IPS-NIHi11 (cell line): ENCODE measurements around the gene MLXIP.
"Not testable (repeated sequence)": the region's sequence is repeated elsewhere in the genome, so short reads cannot be mapped to it uniquely, and the experiment has no call there.

Experiments used
- DNase-seq: peaks from one replicate; pipeline ENCODE4 v3.0.0; 2012; ENCODE audit warnings: mixed read lengths, low spot score

The MLXIP gene

GRCh38 chr12:122096014-122096413, 17.5 kb downstream of the MLXIP start:
- no peak for DNase-seq

- no peak for DNase-seq
Observed at GRCh38 chr12:122096591-122097149, 18.1 kb downstream of the MLXIP start.

- DNase-seq: no peak
Observed at GRCh38 chr12:122097584-122097926, 19.0 kb downstream of the MLXIP start.

- no peak for DNase-seq
Observed at GRCh38 chr12:122097927-122098756, 19.6 kb downstream of the MLXIP start.

- DNase-seq: no peak
Observed at GRCh38 chr12:122099280-122099749, 20.8 kb downstream of the MLXIP start.

- DNase-seq: no peak
Observed at GRCh38 chr12:122099856-122100255, 21.3 kb downstream of the MLXIP start.

GRCh38 chr12:122100568-122100967, 22.0 kb downstream of the MLXIP start:
- no peak for DNase-seq

GRCh38 chr12:122102331-122102730, 23.8 kb downstream of the MLXIP start:
- no peak for DNase-seq

- no peak for DNase-seq
Observed at GRCh38 chr12:122104844-122105243, 26.3 kb downstream of the MLXIP start.

GRCh38 chr12:122105496-122105895, 26.9 kb downstream of the MLXIP start:
- DNase-seq: not testable (repeated sequence)

GRCh38 chr12:122106843-122107242, 28.3 kb downstream of the MLXIP start:
- no peak for DNase-seq

GRCh38 chr12:122107261-122107660, 28.7 kb downstream of the MLXIP start:
- DNase-seq: no peak

GRCh38 chr12:122111089-122111641, 32.6 kb downstream of the MLXIP start:
- DNase-seq: no peak

GRCh38 chr12:122116707-122117535, 38.4 kb downstream of the MLXIP start:
- no peak for DNase-seq

- DNase-seq: no peak
Observed at GRCh38 chr12:122117979-122118378, 39.4 kb downstream of the MLXIP start.

GRCh38 chr12:122121341-122121740, 42.8 kb downstream of the MLXIP start:
- DNase-seq: not testable (repeated sequence)

- DNase-seq: no peak
Observed at GRCh38 chr12:122121745-122122144, 43.2 kb downstream of the MLXIP start.

- peak; percentile 84 for DNase-seq
Observed at GRCh38 chr12:122123051-122123760, 44.6 kb downstream of the MLXIP start.

- no peak for DNase-seq
Observed at GRCh38 chr12:122123761-122124145, 45.2 kb downstream of the MLXIP start.

GRCh38 chr12:122124370-122124769, 45.8 kb downstream of the MLXIP start:
- DNase-seq: no peak

GRCh38 chr12:122125452-122126341, 47.1 kb downstream of the MLXIP start:
- DNase-seq: no peak
